NCI-H128 (cell line): ENCODE measurements around the gene SNN.
A peak's percentile ranks its signal among the peaks of the same experiment; 100 is the strongest.

Source experiments
- DNase-seq: peaks from one replicate; lab custom pipeline; 2025; ENCODE audit not compliant: unreplicated experiment; lab: John Stamatoyannopoulos, UW

The SNN gene

DNA sequence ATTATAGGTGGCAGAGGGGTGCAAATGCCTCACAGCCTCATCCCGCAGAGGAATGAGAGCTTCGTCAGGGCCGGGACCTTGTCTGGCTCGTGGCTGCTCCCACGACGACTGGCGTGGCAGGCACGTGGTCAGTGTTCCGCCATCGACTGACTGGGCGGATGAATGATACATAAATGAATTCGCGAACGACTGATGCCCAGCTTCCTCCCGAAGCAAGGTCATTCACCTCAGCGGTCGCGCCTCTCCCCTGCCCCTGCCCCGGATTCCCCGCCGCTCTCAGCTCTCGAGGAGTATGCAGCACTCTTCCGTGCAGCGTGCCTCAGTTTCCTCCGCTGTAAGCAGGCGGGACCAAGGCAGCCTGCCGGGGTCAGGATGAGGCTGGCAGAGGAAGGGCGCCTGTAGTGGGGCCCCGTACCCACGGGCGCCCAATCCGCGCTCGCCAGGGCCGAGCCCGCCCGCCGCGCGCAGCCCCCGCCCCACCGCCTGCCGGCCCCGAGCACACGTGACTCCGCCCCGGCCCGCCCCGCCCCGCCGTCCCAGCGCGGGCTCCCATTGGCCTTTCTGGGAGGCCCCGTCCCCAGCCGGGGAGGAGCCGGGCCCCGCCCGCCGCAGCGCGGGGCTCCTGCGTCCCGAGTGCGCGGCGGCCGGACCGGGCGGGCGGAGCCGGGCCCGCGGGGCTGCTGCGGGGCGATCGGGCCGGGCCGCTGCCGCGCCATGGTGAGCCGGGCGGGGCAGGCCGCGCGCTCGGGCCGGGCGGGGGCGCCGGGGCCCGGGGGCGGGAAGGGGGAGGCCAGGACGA lies at the start of gene SNN:
TSS of gene SNN (plus strand) at position 632 of the 799 bp plus-strand sequence. CDS start 7,605 bp downstream, outside the sequence.
- DNase-seq = peak; percentile 37

DNA sequence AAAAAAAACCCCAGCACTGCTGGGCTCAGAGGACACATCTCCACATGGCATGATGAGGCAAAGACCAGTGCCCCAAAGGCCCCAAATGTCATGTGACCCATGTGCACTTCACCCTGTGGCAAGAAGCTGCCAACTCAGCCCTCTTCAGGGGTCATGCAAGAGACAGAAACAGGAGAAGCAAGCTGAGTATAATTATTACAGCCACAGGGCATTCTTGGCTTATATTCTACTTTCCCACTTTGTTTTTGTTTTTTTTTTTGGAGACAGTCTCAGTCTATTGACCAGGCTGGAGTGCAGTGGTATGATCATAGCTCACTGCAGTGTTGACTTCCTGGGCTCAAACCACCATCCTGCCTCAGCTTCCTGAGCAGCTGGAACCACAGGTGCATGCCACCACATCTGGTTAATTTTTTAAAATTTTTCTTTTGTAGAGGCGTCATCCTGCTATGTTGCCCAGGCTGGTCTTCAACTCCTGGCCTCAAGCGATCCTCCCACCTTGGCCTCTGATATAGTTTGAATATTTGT lies 48.9 kb upstream of the SNN start:
- DNase-seq = no peak

DNA sequence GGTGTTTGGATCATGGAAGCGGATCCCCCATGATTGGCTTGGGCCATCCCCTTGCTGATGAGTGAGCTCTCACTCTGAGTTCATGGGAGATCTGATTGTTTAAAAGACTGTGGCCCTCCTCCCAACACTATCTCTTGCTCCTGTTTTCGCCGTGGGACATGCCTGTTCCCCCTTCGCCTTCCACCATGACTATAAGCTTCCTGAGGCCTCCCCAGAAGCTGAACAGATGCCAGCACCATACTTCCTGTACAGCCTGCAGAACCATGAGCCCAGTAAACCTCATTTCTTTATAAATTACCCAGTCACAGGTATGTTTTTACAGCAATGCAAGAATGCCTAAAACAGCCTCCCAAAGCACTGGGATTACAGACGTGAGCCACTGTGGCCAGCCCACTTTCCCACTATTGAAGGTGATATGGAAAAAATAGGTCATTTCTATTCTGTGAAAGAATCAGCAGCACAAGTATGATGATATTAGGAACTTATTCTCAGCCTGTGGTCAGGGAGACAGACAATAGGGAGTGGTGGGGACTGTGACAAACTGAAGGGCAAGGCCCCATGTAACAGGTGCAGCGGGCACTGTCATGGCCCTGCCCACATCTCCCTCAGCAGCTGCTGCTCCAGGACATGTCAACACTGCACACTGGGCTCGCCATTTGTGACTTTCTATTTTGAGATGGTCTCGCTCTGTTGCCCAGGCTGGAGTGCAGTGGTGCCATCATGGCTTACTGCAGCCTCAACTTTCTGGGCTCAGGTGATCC lies 47.8 kb upstream of the SNN start:
- DNase-seq = no peak

DNA sequence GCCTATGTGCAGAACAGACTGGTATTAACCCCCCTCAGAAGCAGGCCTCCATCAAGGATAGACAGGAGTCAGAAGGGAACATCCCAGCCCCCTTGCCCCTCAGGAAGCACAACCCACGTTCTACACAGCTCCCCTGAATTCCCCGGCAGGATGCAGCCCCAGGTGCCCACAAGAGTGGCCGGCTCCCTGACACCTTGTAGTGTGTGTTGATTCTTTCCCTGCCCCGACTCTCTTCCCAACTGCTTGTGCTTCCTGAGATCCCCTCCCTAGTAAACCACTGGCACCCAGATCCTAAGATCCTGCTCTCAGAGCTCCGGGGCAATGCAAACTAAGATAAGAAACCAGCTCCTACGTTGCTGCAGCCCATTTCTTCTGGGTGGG lies 46.7 kb upstream of the SNN start:
- DNase-seq = no peak

DNA sequence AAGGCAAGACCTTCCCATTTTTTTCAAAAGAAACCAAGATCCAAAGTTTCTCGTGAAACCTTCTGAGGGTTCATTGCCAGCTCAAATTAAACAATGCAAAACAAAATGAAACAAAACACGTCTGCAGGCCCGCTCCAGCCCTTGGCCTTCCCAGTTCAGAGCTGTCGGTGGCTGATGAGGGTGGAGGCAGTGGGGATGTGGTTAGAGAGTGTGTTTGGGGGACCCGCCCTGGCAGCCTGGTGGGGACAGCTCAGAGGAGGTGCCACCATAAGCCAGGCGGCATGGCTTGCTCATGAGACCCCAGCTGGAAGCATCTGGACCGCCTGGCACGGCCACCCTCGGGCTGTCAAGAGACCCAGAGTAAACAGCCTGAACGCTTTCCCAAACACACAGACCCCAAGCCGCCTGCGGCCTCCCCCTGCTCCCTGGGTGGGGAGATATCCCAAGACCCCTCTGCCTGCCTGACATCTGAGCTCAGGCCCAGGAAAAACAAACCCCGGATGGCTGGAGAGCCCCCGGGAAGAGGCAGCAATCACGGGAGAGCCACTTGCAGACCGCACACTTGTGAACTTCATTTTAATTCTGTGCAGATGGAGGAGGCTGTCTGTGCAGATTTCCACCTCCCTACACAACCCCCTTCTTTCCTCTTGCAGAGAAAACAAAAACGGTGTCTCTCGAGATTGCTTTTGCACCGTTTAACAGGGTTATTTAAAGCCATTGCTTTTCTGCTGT lies 46.2 kb upstream of the SNN start:
- DNase-seq = no peak

DNA sequence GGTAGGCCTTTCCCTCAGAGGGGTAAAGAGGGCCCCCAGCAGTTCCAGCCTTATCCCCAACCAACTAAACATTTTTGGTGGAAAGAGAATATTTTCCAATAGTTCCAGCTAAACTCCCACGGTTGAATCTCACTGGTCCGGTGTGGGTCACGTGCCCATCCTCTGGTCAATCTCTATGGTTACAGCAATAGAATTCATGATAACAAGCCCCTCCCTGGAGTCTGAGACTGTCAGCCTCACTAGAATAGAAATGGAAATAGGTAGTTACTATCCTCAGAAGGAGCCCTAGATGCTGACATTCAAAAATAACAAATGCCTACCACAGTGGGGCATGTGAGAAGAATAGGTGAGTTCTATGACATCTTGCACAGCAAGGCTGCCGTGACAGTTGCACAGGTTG lies 44.0 kb upstream of the SNN start:
- DNase-seq = no peak

DNA sequence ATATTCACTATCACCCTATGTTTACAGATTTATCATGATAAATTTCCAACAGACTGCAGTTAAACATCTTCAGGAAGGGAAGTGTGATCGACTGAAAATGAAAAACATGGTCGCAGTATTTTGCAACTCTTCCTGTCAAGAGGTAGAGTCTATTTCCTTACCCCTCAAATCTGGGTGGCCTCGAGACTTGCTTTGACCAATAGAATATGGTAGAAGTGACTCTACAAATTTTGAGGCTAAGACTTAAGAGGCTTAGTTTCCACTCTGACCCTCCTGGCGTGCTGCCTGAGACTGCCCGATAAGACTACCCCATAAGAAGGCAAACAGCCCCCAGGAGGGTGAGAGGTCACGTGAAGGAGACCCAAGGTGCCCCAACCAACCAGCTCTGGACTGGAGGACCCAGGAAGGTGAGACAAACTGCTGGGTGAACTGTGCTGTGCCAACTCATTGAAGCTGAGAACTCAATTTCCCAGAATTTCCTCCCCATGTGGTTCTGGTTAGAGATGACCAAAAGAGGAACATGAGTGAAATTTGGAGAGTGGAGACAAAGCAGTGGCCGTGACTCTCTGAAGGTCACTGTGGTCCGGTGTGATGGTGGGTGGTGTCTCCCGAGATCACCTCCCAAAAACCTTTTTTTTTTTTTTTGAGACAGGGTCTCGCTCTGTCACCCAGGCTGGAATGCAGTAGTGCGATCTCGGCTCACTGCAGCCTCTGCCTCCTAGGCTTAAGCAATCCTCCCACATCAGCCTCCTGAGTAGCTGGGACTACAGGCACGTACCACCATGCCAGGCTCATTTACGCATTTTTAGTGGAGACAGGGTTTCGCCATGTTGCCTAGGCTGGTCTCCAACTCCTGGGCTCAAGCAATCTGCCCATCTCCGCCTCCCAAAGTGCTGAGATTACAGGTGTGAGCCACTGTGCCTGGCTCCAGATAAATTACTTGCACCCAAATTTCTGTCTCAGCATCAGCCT lies 43.3 kb upstream of the SNN start:
- no peak for DNase-seq

DNA sequence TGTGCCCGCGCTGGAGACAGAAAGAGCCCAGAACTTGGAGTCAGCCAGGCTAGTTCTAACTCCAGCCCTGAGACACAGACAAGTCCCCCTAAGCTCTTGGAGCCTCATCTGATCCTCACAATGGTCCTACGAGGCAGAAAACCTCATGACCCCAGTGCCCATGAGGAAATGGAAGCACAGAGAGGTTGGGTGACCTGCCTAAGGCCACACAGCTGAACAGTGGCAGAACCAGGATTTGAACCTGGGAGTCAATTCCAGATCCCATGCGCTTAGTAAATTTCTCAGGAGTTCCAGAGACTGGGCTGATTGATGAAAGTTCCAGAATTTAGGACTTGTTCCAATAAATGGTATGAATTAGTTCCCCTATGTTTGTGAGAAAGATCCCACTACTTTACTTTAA lies 42.5 kb upstream of the SNN start:
- no peak for DNase-seq

DNA sequence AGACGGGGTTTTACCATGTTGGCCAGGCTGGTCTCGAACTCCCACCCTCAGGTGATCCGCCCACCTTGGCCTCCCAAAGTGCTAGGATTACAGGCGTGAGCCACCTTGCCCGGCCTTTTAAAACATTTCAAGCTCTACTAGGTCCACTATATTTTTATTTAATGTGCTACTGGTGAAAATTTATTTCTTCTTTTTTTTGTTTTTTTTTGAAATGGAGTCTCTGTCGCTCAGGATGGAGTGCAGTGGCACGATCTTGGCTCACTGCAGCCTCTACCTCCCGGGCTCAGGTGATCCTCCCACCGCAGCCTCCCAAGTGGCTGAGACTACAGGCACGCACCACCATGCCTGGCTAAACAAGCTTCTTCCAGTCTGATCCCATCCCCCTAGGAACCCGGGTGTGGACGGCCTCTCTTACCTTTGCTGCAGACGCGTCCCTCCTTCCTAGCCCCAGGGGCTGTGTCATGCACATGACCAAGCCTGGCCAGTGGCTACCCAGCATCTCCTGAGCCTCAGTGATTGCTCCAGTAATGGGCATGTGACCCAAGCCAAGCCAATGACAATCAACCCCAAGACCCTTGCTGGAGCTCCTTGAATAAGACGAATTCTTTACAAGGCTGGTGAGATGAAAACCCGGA lies 41.5 kb upstream of the SNN start:
- DNase-seq = no peak

DNA sequence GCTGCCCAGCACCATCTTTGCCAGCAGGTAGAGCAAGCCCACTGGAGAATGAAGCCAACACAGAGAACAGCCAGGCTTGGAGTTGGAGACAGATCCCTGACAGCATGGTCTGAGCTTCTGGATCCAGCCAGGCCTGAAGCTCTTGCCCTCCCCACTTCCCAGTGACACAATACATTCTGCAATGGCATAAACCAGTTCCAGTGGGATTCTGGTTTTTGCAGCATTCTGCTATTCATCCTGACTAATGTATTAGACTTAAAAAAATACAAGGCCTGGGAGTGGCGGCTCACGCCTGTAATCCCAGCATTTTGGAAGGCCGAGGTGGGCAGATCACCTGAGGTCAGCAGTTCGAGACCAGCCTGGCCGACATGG lies 41.0 kb upstream of the SNN start:
- no peak for DNase-seq

DNA sequence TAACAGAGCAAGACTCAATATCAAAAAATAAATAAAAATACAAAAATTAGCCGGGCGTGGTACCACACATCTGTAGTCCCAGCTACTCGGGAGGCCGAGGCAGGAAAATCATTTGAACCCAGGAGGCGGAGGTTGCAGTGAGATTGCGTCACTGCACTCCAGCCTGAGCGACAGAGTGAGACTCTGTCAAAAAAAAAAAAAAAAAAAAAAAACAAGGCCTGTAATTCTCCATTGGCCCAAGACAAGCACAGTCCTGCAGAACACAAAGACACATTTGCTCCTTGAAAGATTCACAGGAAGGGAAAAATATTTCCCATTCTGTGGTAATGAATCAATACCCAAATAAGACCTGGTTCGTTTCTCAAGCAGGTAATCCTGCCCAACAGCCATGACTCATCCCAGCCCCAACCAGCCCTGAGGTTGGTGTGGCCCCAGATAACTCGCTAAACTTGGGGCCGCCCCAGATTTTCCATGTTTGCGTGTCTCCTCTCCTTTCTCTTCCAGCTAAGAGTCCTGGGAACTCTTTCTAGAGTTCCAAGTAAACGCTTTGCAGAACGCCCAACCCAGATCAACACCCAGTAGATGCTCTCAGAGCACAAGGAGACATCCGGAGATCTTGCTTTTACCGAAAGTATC lies 40.3 kb upstream of the SNN start:
- DNase-seq = no peak

DNA sequence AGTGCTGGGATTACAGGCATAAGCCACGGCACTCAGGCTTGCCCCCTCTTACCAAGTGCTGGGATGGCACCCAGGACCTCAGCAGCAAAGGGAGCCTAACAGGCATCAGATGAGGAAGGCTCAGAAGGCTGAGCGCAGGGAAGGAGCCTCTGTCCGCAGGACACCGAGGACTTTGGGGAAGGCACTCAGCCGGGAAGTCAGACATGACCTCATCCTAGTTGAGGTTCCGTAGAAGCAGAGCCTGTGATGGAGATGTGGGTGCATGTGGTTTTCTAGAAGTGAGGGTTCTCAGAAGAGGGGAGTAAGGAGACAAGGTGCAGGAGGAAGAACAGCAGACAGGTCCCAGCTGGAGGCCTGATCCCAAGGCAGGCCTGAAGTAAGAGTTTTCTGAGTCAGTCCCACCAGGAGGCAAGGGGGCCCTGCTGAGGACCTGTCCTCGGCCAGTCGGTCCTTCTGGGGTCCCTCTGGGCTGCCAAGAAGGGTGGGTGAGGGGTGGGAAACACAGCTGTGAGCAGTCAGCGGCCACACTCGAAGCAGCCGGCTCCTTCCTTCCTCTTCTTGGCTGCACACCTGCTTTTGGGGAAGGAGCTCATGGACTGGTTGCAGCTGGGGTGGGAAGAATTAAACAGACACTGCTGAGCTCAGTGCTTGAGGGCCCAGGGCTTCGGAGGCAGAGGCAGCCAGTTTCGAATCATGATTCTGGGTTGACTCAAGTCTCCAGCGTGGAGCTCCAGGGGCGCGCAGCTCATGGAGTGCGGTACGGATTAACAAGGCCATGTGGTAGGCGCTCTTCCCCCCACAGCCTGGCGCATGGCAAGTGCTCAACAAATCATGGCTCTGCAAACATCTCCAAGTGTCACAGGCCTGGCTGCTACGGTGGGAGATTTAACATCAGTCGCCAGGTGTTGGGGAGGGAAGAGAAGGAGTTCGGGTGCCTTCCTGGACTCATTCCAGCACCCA lies 38.9 kb upstream of the SNN start:
- no peak for DNase-seq

DNA sequence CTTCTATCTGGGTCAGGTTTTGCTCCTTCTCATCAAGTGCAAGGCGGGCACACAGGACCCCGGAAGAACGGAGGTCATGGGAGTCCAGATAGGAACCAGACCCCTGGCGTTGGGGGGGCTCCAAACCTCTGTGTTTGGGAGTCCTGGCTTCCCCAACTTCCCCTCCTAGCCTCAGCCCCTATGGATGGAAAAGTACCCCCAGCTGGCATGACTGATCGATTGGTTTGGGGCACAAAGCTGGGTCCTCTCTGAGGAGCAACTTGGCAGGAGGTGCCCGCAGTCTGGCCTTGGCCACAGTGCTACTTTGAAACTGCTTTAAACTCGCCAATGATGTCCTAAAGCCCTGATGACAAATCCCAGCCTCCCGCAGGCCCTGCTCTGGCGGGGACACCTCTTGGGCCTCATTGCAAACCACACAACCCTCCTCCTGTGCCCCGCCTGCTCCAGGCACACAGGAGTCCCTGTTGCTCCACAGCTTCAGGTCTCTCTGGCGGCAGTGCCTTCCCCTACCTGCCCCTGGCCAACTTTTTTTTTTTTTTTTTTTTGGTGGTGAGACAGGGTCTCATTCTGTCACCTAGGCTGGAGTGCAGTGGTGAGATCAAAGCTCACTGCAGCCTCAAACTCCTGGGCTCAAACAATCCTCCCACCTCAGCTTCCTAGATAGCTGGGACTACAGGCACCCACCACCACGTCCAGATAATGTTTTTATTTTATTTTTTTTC lies 38.0 kb upstream of the SNN start:
- DNase-seq = no peak

DNA sequence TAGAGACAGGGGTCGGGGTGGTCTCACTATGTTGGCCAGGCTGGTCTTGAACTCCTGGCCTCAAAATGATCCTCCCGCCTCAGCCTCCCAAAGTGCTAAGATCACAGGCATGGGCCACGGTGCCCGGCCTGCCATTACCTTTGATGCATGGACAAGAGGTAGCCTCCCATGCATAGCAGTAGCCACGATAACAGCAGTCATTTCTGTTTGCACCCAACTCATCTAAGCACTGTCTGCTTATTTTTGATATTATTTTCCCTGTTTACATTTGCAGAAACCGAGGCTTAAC lies 37.5 kb upstream of the SNN start:
- DNase-seq = no peak

DNA sequence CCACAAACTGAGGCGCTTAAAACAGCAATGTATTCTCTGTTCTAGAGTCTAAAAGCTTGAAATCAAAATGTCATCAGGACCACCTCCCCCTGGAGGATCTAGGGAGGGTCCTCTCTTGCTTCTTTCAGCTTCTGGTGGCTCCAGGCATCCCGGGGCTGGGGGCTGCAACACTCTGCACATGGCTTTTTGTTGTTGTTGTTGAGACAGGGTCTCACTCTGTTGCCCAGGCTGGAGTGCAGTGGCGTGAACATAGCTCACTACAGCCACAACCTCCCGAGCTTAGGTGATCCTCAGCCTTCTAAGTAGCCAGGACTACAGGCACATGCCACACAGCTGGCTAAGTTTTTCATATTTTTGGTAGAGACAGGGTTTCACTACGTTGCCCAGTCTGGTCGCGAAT lies 37.0 kb upstream of the SNN start:
- no peak for DNase-seq

DNA sequence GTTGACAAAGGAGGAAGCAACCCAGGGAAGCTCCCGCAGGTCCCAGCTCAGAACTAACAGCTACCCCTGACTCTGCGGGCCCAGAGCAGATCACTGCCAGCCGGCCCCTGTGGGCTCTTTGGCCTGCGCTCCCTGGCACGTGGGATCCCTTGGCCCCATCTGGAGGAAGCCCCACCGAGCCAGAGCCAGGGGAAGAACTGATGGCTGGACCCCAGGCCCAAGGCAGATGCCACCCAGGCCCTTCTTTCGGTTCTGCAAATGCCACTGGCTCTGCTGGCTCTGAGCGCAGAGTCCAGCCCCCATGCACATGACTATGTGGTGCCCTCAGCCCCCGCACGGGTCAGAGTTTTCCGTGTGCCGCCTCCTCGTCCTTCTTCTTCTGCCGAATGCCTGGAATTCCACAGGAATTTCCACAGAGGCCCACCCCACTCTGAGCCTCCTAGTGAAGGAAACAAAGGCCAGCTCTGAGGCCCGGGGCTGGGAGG lies 35.8 kb upstream of the SNN start:
- DNase-seq = no peak

DNA sequence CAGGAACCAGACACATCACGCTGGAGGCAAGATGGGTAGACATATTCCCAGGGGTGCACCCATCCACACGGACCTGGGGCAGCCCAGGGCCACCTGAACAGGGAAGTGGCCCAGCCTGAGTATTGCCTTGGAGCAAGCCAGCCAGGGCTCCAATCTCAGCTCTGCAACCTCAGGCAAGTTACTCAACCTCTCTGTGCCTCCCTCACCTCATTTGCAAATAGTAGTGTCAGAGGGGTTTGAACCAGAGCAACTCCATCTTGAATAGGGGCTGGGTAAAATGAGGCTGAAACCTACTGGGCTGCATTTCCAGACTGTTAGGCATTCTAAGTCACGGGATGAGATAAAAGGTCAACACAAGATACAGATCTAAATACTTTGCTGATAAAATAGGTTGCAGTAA lies 35.1 kb upstream of the SNN start:
- DNase-seq = no peak

DNA sequence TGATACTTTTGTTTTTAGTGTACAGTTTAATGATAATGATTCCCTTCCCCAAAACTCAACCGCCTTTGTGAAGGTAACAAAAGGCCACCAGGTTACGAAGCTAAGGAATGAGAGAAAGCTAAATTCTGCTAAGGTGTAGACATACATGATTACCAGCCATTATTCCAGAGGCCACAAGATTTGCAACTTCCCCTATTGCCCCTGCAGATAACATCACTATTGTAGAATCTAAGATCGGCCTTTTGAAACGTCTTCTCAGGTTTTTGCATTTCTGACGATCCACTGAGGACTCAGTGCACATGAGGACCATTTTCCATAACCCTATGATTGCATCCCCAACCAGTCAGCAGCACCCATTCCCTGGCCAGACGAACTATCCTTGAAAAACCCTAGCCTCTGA lies 33.9 kb upstream of the SNN start:
- no peak for DNase-seq
